NB4 (cell line): ENCODE results near the gene GNB1.

Experiments used
- DNase-seq: peaks from one replicate; pipeline ENCODE4 v3.0.0; 2010; ENCODE audit warnings: low read depth
- H3K4me3 ChIP-seq: one replicate; pipeline ENCODE4 v1.5.1; 2011; ENCODE audit warnings: mild to moderate bottlenecking, low read depth, low read length, moderate library complexity
- MYC ChIP-seq: IDR thresholded peaks from 2 replicates; pipeline ENCODE4 v1.6.1; 2011; ENCODE audit warnings: low read depth, low read length
- POLR2A ChIP-seq: IDR thresholded peaks from 2 replicates; pipeline ENCODE4 v1.6.1; 2011; ENCODE audit warnings: mild to moderate bottlenecking; ENCODE audit not compliant: insufficient read length; ENCODE audit errors: extremely low read depth
- TF ChIP-seq, protein P1 (sequence below): IDR thresholded peaks from 2 replicates; pipeline ENCODE4 v1.6.1; 2011; ENCODE audit warnings: low read depth, low read length
- TF ChIP-seq, protein P2 (sequence below): IDR thresholded peaks from one replicate; pipeline ENCODE4 v1.5.1; 2012; ENCODE audit warnings: low read depth, low read length

The GNB1 gene

DNA sequence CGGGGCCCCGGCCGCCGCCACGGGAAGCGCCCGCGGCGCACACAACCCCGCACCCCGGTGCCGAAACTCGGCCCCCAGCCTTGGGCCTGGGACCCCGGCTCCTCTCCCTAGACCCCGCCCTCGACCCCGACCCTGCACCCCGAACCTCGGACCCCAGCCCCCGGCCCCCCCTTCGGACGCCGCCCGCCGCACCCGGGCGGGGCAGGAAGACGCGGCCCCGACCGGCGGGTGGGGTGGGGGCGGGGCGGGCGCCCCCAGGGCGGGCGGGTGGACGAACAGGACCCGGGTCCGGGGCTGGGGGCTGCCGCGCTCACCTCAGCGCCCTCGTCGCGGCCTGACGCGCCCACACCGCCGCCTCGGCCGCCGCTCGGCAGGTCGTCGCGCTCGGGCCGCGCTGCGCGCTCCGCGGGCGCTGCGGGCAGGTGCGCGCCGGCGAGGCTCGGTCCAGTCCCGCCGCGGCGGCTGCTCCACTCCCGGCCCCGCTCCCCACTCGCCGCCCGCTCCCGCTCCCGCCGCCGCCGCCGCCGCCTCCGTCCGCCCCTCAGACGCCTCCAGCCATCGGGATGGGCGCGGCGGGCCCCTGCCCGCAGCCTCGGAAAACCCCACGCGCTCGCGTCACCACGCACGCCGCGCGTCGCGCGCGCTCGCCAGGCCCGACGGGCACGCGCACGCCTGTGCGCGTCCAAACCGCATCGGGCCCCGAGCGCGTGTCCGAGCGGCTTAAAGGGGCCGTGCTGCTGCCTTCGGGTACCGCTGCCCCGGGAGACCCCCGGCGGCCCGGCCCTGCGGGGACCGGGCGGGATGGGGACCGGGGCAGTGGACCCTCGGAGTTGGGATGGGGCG lies at the start of gene GNB1:
GNB1 (minus strand) TSS at position 582 of the 843 bp plus-strand sequence. CDS start 65,634 bp downstream, outside the sequence.
- TF ChIP-seq, protein P1, sequence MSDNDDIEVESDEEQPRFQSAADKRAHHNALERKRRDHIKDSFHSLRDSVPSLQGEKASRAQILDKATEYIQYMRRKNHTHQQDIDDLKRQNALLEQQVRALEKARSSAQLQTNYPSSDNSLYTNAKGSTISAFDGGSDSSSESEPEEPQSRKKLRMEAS, result peak; percentile 75
- TF ChIP-seq, protein P2, sequence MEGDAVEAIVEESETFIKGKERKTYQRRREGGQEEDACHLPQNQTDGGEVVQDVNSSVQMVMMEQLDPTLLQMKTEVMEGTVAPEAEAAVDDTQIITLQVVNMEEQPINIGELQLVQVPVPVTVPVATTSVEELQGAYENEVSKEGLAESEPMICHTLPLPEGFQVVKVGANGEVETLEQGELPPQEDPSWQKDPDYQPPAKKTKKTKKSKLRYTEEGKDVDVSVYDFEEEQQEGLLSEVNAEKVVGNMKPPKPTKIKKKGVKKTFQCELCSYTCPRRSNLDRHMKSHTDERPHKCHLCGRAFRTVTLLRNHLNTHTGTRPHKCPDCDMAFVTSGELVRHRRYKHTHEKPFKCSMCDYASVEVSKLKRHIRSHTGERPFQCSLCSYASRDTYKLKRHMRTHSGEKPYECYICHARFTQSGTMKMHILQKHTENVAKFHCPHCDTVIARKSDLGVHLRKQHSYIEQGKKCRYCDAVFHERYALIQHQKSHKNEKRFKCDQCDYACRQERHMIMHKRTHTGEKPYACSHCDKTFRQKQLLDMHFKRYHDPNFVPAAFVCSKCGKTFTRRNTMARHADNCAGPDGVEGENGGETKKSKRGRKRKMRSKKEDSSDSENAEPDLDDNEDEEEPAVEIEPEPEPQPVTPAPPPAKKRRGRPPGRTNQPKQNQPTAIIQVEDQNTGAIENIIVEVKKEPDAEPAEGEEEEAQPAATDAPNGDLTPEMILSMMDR, result no peak
- TF ChIP-seq MYC (peak; percentile 75), POLR2A (peak; percentile 55)
- H3K4me3 ChIP-seq, result peak within 1 kb of the TSS; percentile 70
- peak; percentile 90 for DNase-seq

DNA sequence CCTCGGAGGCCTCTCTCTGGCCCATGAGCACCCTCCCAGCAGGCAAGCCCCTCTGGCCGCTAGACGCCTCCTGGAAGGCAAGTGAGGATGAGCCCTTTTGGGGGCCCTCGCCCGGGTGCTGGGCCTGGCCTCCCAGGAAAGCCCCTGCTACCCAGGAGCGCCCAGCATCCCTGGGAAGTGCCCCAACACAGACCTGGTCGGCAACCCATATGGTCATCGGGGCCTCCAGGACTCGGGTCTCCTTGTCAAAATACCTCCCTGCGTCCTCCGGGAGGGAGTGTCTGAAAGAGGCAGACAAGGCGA lies 49.2 kb upstream of the GNB1 start:
- no peak overlapping the region for H3K4me3 ChIP-seq
- no peak for DNase-seq
- TF ChIP-seq, protein P2, result no peak
- TF ChIP-seq, protein P1, result no peak
- TF ChIP-seq MYC (no peak), POLR2A (no peak)

DNA sequence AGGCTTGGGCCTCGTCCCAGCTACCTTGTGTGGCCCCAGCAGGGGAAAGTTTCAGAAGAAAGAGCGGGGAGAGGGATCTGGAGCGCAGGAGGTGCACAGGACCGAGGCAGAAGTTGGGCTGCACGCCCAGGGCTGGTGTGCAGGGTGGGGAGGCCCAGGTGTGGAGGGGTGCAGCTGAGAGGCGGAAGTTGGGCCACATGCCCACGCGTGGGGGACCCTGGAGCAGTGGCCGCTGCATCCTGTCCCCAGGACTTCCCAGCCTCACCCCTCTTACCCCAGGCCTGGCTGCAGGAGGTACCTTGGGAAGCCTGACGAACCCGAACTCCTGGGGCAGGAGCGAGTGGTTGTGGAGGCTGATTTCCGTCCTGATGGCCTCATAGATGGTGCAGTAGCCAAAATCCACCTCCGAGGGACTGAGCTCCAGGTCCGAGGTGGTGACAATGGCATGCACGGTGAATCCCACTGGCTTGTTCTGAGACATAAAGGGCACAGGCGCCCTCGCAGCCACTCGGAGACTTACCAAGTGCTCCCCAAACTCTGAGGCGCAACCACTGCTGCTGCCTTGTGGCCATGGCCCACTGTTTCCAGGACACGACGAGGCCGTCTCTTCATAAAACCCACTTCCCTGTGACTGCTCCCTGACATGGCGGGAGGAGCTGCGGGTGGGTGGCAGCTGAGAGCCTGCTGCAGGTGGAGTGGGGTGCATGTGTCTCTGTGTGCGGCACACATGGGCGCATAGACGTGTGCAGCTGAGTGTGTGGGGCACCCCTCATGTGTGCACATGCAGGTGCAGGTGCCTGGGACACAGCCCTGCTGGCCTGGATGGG lies 48.6 kb upstream of the GNB1 start:
- TF ChIP-seq POLR2A, result no peak
- TF ChIP-seq MYC, result no peak
- TF ChIP-seq, protein P1, result no peak
- TF ChIP-seq, protein P2, result no peak
- DNase-seq, result no peak
- no peak overlapping the region for H3K4me3 ChIP-seq

DNA sequence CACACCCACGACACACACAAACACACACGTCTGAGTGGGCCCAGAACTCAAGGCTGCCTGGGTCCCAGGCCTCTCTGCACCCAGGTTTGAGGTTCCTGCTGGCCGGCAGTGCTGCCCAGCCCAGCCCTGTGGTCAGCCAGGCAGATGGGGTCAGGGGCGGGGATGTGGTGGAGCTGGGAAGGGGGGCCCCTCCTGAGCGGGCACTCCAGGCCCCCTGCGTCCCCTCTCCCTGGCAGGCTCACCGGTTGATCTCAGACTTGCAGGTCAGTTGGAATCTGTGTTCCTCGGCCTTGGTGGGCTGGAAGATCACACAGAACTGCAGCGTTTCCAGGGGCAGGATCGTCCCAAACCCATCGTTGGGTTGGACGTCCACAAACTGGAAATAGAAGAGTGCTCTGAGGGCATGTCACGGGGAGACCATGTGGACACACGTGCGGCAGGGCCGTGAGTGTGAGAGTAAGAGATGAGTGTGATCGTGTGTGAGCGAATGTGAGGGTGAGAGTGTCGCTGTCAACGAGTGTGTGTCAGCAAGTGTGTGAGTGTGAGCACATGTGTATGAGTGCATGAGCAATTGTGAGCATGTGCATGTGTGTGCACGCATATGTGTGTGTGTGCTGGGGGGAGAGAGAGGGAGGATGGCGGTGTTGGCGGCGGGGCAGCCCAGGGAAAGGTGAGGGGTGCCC lies 47.9 kb upstream of the GNB1 start:
- no peak for DNase-seq
- TF ChIP-seq, protein P1, result no peak
- no peak for TF ChIP-seq MYC
- TF ChIP-seq, protein P2, result no peak
- no peak for TF ChIP-seq POLR2A
- H3K4me3 ChIP-seq, result no peak overlapping the region

DNA sequence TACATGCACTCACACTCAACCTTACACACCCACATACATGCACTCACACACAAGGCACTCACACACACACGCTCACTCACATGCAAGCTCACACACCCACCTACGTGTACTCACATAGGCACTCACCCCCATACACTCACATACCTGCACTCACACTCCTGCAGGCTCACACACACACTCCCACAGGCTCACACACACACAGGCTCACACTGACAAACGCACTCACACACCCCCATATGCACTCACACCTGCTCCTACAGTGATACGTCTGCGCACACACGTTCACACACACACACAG lies 47.3 kb upstream of the GNB1 start:
- H3K4me3 ChIP-seq, result no peak overlapping the region
- no peak for DNase-seq
- TF ChIP-seq MYC (no peak), POLR2A (no peak)
- TF ChIP-seq, protein P1, result no peak
- TF ChIP-seq, protein P2, result no peak
